Sigmoid colon (tissue), 4 donors: ENCODE measurements around the gene C2CD2.

Experiments used
- POLR2A ChIP-seq, 2 donors: fragments of 450-650 bp; IDR thresholded peaks; one replicate each; pipeline ENCODE4 v1.6.1; 2016; ENCODE audit warnings: antibody characterized with exemption in 2 of 2, mild to moderate bottlenecking in 2 of 2, moderate library complexity in 2 of 2
- POLR2AphosphoS5 ChIP-seq, 4 donors: sonication (generic); formaldehyde crosslinking; IDR thresholded peaks; one replicate each; pipeline ENCODE4 v1.6.1; 2017; ENCODE audit warnings: antibody characterized with exemption in 4 of 4
- TF ChIP-seq, protein P1 (sequence below), 4 experiments: fragments of 450-650 bp in 3 of 4; fragments of 200-600 bp in 1 of 4; IDR thresholded peaks; one replicate each; pipeline ENCODE4 v1.5.1; 2016 to 2019; ENCODE audit warnings: antibody characterized with exemption in 4 of 4, mild to moderate bottlenecking in 3 of 4, moderate library complexity in 2 of 4

DNA sequence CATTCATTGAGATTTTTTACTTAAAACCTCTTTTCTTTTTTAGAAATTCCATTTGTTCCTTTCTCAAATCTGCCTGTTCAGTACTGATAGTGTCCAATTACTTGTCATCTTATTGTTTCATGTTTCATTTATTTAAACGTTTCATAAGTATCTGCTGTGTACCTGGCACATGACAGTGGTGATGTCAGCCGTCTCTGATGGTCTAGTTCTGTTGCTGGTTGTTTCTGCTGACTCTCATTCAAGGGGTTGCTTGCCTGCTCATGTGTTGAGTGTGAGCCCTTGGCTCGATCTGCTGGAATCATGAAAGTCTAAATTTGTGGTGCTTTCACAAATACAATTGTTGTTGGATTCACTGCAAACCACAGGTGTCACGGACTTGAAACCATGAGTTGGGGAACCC lies 25.5 kb upstream of the C2CD2 start:
- TF ChIP-seq POLR2A (IDR thresholded peaks at IDR 0.05) (no peak), POLR2AphosphoS5 (IDR thresholded peaks at IDR 0.05) (no peak)
- TF ChIP-seq, protein P1, sequence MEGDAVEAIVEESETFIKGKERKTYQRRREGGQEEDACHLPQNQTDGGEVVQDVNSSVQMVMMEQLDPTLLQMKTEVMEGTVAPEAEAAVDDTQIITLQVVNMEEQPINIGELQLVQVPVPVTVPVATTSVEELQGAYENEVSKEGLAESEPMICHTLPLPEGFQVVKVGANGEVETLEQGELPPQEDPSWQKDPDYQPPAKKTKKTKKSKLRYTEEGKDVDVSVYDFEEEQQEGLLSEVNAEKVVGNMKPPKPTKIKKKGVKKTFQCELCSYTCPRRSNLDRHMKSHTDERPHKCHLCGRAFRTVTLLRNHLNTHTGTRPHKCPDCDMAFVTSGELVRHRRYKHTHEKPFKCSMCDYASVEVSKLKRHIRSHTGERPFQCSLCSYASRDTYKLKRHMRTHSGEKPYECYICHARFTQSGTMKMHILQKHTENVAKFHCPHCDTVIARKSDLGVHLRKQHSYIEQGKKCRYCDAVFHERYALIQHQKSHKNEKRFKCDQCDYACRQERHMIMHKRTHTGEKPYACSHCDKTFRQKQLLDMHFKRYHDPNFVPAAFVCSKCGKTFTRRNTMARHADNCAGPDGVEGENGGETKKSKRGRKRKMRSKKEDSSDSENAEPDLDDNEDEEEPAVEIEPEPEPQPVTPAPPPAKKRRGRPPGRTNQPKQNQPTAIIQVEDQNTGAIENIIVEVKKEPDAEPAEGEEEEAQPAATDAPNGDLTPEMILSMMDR (IDR thresholded peaks at IDR 0.05): no peak
